IMR-90 (cell line): ENCODE results near the gene SLC4A11. TPM values are rescaled to one million over a fixed set of nuclear protein-coding genes. Genes with fewer than 3 reads are reported as not detected.

Experiments
- ATAC-seq: fragments of 200-7000 bp; cut with Tn5 transposase; 2 replicates; pipeline ENCODE4 v1.9.1; 2020; ENCODE audit warnings: low read depth, mild to moderate bottlenecking, moderate library complexity
- BruUV-seq: library from RNA; stranded (reverse); fragments of 400-500 nt; replicated peaks from 2 replicates; lab custom pipeline; 2021; lab: Mats Ljungman, UMichigan
- CTCF ChIA-PET: fragments of 300-600 bp; formaldehyde crosslinking; extraction: SDS; loops from one replicate; lab custom pipeline; 2021; ENCODE audit warnings: antibody characterized with exemption; lab: Yijun Ruan, JAX
- POLR2A ChIA-PET: fragments of 300-600 bp; sonication (Branson Sonifier 250); formaldehyde crosslinking; loops from one replicate; lab custom pipeline; 2022; ENCODE audit warnings: antibody characterized with exemption; ENCODE audit not compliant: unreplicated experiment; lab: Charles Lee
- DNase-seq: peaks from one replicate; pipeline ENCODE4 v3.0.0; 2013
- H2AFZ ChIP-seq: replicated peaks from 2 replicates; pipeline ENCODE3; 2013; ENCODE audit warnings: low read length, mild to moderate bottlenecking; ENCODE audit not compliant: poor library complexity
- H2AK5ac ChIP-seq: 2 replicates; pipeline ENCODE4 v1.6.1; 2013; ENCODE audit warnings: low read depth, low read length, inconsistent platforms
- H2AK9ac ChIP-seq: replicated peaks from 2 replicates; pipeline ENCODE3; 2013; ENCODE audit warnings: mild to moderate bottlenecking, low read depth, low read length, moderate library complexity; ENCODE audit not compliant: poor library complexity
- H2BK120ac ChIP-seq: 2 replicates; pipeline ENCODE4 v1.6.1; 2013; ENCODE audit warnings: low read depth, low read length, inconsistent platforms
- H2BK15ac ChIP-seq: 3 replicates; pipeline ENCODE4 v1.6.1; 2013; ENCODE audit warnings: low read depth, low read length, inconsistent platforms
- H2BK20ac ChIP-seq: 2 replicates; pipeline ENCODE4 v1.6.1; 2013; ENCODE audit warnings: low read depth, mild to moderate bottlenecking, inconsistent platforms, low read length, moderate library complexity
- H2BK5ac ChIP-seq: 2 replicates; pipeline ENCODE4 v1.6.1; 2013; ENCODE audit warnings: mild to moderate bottlenecking, low read depth, low read length, inconsistent platforms; ENCODE audit not compliant: poor library complexity, severe bottlenecking
- H3K14ac ChIP-seq: replicated peaks from 2 replicates; pipeline ENCODE4 v1.6.1; 2013; ENCODE audit warnings: low read depth, low read length, inconsistent platforms
- H3K18ac ChIP-seq: 2 replicates; pipeline ENCODE4 v1.6.1; 2013; ENCODE audit warnings: low read depth, low read length, control low read depth
- H3K23ac ChIP-seq: 2 replicates; pipeline ENCODE4 v1.6.1; 2013; ENCODE audit warnings: low read depth, low read length, inconsistent platforms
- H3K27ac ChIP-seq: 2 replicates; pipeline ENCODE4 v1.5.1; 2013; ENCODE audit warnings: mild to moderate bottlenecking, control low read depth, low read length; ENCODE audit not compliant: insufficient read depth
- H3K27me3 ChIP-seq: 2 replicates; pipeline ENCODE4 v1.6.1; 2013; ENCODE audit warnings: low read length; ENCODE audit not compliant: control insufficient read depth, insufficient read depth
- H3K36me3 ChIP-seq: 2 replicates; pipeline ENCODE4 v1.6.1; 2013; ENCODE audit warnings: low read length, mixed read lengths; ENCODE audit not compliant: control insufficient read depth, insufficient read depth
- H3K4ac ChIP-seq: 2 replicates; pipeline ENCODE4 v1.6.1; 2013; ENCODE audit warnings: low read depth, low read length, inconsistent platforms
- H3K4me1 ChIP-seq: 2 replicates; pipeline ENCODE4 v1.6.1; 2013; ENCODE audit warnings: low read length, mixed read lengths; ENCODE audit not compliant: control insufficient read depth, insufficient read depth
- H3K4me2 ChIP-seq: 2 replicates; pipeline ENCODE4 v1.6.1; 2013; ENCODE audit warnings: low read depth, mild to moderate bottlenecking, control low read depth, low read length, moderate library complexity
- H3K4me3 ChIP-seq: 2 replicates; pipeline ENCODE4 v1.5.1; 2013; ENCODE audit warnings: low read depth, mild to moderate bottlenecking, control low read depth, low read length, moderate library complexity; ENCODE audit not compliant: insufficient read depth
- H3K56ac ChIP-seq: 2 replicates; pipeline ENCODE4 v1.6.1; 2013; ENCODE audit warnings: low read length, inconsistent platforms; ENCODE audit not compliant: insufficient read depth; ENCODE audit errors: extremely low read depth
- H3K79me1 ChIP-seq, 2 experiments: 2 replicates each; pipeline ENCODE4 v1.6.1; 2013; ENCODE audit warnings: low read length in 2 of 2, inconsistent platforms in 1 of 2, low read depth in 1 of 2
- H3K9ac ChIP-seq: 2 replicates; pipeline ENCODE4 v1.6.1; 2013; ENCODE audit warnings: low read depth, low read length, control low read depth
- H3K9me1 ChIP-seq: 2 replicates; pipeline ENCODE4 v1.6.1; 2013; ENCODE audit warnings: low read length, inconsistent platforms; ENCODE audit not compliant: insufficient read depth
- H3K9me3 ChIP-seq: 2 replicates; pipeline ENCODE4 v1.6.1; 2013; ENCODE audit warnings: low read length; ENCODE audit not compliant: control insufficient read depth, insufficient read depth
- H4K20me1 ChIP-seq: 2 replicates; pipeline ENCODE4 v1.6.1; 2013; ENCODE audit warnings: low read length, inconsistent platforms; ENCODE audit not compliant: insufficient read depth
- H4K5ac ChIP-seq: 2 replicates; pipeline ENCODE4 v1.6.1; 2013; ENCODE audit warnings: mild to moderate bottlenecking, low read depth, low read length, control low read depth
- H4K8ac ChIP-seq, 2 experiments: 2 replicates each; pipeline ENCODE4 v1.6.1; 2013; ENCODE audit warnings: low read depth in 2 of 2, low read length in 2 of 2, control low read depth in 1 of 2, inconsistent platforms in 1 of 2
- H4K91ac ChIP-seq: 2 replicates; pipeline ENCODE4 v1.6.1; 2013; ENCODE audit warnings: low read depth, low read length, inconsistent platforms; ENCODE audit not compliant: insufficient read depth
- FOS ChIP-seq: fragments of 150-350 bp; IDR thresholded peaks from 2 replicates; pipeline ENCODE4 v1.6.1; 2016; ENCODE audit warnings: low read depth, low read length
- RFX5 ChIP-seq: IDR thresholded peaks from 2 replicates; pipeline ENCODE4 v1.8.0; 2012; ENCODE audit warnings: low read depth, mild to moderate bottlenecking, low read length, moderate library complexity
- dilution Hi-C: fragments of 300-500 bp; cut with HindIII; formaldehyde crosslinking; loops from one replicate; pipeline ENCODE4 v1.14.3; 2018; ENCODE audit warnings: low sequenced_read_pairs; ENCODE audit not compliant: unreplicated experiment
- in situ Hi-C: fragments of 300-500 bp; cut with MboI; formaldehyde crosslinking; loops from 3 replicates; pipeline ENCODE4 v1.14.3; 2019; ENCODE audit warnings: low sequenced_read_pairs, inconsistent platforms, mixed read lengths
- intact Hi-C: fragments of 100-400 bp; cut with micrococcal nuclease; formaldehyde crosslinking; loops from 2 replicates; pipeline ENCODE4 v1.10.0; 2022
- polyA plus RNA-seq, 3 experiments: library from polyadenylated mRNA; depleted of rRNA; stranded (reverse); fragments of >200 nt; gene quantifications; 2 replicates each; pipeline ENCODE4 v1.2.3, GENCODE V29; 2012; ENCODE audit warnings: low replicate concordance in 1 of 3
- total RNA-seq: library from RNA; depleted of rRNA; stranded (reverse); fragments of >200 nt; gene quantifications from 2 replicates; pipeline ENCODE4 v1.2.3, GENCODE V29; 2012

Gene SLC4A11
- total and polyA plus RNA-seq, 2 of the 4 experiments (the other 2 are of a cell fraction): 0.36 to 0.79 TPM

DNA sequence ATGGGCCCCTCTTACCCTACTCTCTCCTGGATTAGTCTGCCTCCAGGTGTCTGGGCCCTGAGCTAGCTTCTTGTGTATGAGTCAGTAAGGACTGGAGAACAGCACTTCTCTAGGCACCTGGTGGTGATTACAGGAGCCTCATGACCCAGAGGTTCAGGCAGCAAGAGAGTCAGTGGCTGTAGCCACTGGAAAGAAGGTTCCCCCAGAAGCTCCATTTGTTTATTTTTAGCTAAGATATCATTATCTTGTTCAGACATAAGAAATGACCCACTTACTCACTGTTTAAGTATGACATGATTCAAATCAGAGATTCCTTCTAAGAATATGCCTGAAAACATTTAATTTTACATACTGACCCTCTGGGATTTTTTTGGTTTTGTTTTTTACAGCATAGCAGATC lies 23.6 kb upstream of the SLC4A11 start:
- Histone ChIP-seq H3K4me2 (no peak overlapping the region), H4K8ac (no peak overlapping the region), H3K9me1 (peaks cover 8% of the 10 kb centered on the region; the same call in 1 of the 2 replicates), H3K9ac (no peak overlapping the region), H2AFZ (no peak overlapping the region), H2BK15ac (no peak overlapping the region), H3K56ac (no peak overlapping the region), H3K79me1 (no peaks in the 10 kb centered on the region), H4K5ac (no peak overlapping the region), H3K4me1 (peaks cover 6% of the 10 kb centered on the region), H3K27me3 (no peaks in the 10 kb centered on the region), H4K20me1 (peaks cover 6% of the 10 kb centered on the region; the same call in 1 of the 2 replicates), H3K18ac (no peak overlapping the region), H3K14ac (no peak overlapping the region; the same call in 1 of the 2 replicates), H3K9me3 (no peaks in the 10 kb centered on the region), H3K27ac (no peak overlapping the region), H2BK20ac (no peak overlapping the region), H4K91ac (no peak overlapping the region), H2AK5ac (no peak overlapping the region), H3K23ac (no peak overlapping the region), H2AK9ac (peak overlapping the region; percentile 37), H2BK5ac (no peak overlapping the region), H3K36me3 (peaks cover 31% of the 10 kb centered on the region), H3K4ac (no peak overlapping the region), H3K4me3 (no peak overlapping the region), H2BK120ac (no peak overlapping the region)
- ATAC-seq: peak; percentile 81
- peak; percentile 69 for DNase-seq
- no TSS peak for BruUV-seq
- dilution Hi-C loops (no loop called here), in situ Hi-C loops (no loop called here), intact Hi-C loops (no loop called here)
- ChIA-PET CTCF (interaction anchor here (0.7 to 1.1 kb wide), 2 partner anchors 10 to 14 kb away, joined by 3 read pairs; no protein-coding TSS in a partner anchor), POLR2A (interaction anchor here (0.5 kb wide), 2 partner anchors 20 to 36 kb away, joined by 3 to 13 read pairs; no protein-coding TSS in a partner anchor)
- TF ChIP-seq RFX5: no peak
- 0 out of 2 replicates have a peak, but pooled peaks have one; percentile 12 for TF ChIP-seq FOS
